Measurements from ENCODE around the gene IKZF1. TPM values are rescaled to one million over a fixed set of nuclear protein-coding genes. Genes with fewer than 3 reads are reported as not detected.

Gene IKZF1
- total RNA-seq, 1 donor from 2014 or later, result 44.9 TPM

DNA sequence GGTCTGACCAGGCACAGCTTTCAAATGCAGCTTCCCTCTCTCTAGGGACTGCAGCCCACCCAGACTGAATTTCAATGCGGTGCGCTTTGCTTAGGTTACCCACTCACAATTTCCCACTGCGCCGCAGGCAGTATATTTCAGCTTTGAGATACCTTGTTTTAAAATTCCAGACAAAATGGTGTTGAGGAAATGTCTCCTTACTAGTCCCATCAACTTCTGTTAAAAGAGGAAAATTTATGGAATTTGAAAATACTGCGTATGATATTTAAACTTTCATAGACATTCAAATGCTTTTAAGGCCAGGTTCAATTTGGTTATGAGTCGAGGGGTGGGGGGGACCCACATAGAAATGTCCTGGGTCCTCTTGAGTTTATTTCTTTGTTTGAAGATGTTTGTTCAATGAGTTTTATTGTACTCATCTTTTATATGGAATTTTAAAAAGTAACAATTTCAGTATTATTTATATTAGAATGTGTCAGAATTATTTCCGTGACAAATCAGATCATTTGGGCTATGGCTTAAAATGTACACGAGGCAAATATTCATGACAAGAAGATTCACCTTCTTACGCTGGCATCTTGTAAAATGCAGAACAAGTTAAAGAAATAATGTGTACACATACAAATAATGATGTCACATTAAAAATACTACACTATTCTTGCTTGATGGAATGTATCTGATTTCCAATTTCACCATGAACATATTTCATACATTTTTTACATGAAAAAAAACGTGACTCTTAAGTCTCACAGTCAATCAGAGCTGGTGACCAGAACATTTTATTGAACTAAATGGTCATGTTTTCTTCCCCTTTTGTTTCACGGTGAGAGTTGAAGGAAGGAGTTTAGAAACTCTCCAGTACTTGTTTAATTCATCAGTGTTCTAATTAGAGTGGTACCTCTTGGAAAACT is 1.3 kb downstream of the IKZF1 start:
- H3K27me3 ChIP-seq, result no peaks in the 10 kb centered on the region
- intact Hi-C loops (cut with DNase I), result no loop called here
- no peaks in the 10 kb centered on the region for H3K9me3 ChIP-seq
- DNase-seq (ENCODE audit: extremely low spot score in 2 of 2), result no peak
- no peaks in the 10 kb centered on the region for H3K4me1 ChIP-seq
- no peak for TF ChIP-seq CTCF (IDR thresholded peaks at IDR 0.05)
- no peak for TF ChIP-seq POLR2AphosphoS5 (IDR thresholded peaks at IDR 0.05; ENCODE audit: insufficient read depth in 1 of 2, low read depth in 1 of 2)
- no peak for TF ChIP-seq POLR2A (IDR thresholded peaks at IDR 0.05)
- H3K27ac ChIP-seq, result peak overlapping the region; percentile 30
- no peaks in the 10 kb centered on the region for H3K36me3 ChIP-seq
- peak overlapping the region; percentile 36 to 51 for H3K4me3 ChIP-seq

- TF ChIP-seq POLR2A (IDR thresholded peaks at IDR 0.05) (no peak), CTCF (IDR thresholded peaks at IDR 0.05) (no peak), POLR2AphosphoS5 (IDR thresholded peaks at IDR 0.05; ENCODE audit: insufficient read depth in 1 of 2, low read depth in 1 of 2) (no peak)
- no peak for DNase-seq (ENCODE audit: extremely low spot score in 2 of 2)
- H3K36me3 ChIP-seq, result no peaks in the 10 kb centered on the region
- peak overlapping the region in 1 of 2 donors; percentile 36 for H3K4me3 ChIP-seq
- intact Hi-C loops (cut with DNase I), result no loop called here
- H3K27me3 ChIP-seq, result no peaks in the 10 kb centered on the region
- H3K9me3 ChIP-seq, result no peaks in the 10 kb centered on the region
- no peaks in the 10 kb centered on the region for H3K4me1 ChIP-seq
- peak overlapping the region; percentile 30 for H3K27ac ChIP-seq
These were observed 2.2 kb downstream of the IKZF1 start for GRCh38 chr7:50306494-50307367.

DNA sequence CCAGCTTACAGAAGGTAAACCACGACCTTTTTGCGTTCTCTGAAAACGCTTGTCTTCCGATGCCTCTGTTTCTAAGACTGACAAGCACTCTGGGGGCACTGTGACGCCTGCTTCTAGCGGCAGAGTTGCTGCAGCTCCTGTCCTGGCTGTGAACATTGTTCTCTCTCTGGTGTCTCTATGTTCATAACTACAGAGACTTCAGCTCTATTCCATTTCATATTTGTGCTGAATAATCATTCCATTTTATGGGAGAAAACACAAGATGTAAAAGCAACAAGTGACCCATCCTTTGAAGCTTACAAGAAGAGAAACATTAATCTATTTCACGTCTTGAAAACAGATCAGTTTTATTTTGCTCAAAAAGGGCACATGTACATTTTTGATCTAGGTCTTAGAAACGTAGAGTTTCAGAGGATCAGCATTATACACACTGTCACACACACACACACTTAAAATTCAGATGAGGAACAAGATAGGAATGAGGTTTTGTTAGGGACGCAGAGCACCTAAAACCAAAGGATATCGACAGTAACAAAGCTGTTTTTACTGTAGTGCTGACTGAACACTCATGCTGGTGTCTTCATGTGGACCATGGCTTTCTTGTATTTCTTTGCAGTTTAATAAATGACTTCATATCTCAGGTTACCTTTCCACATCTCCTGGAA is 3.0 kb downstream of the IKZF1 start:
- Histone ChIP-seq H3K4me1 (no peaks in the 10 kb centered on the region), H3K27me3 (no peaks in the 10 kb centered on the region), H3K27ac (peak overlapping the region; percentile 30), H3K36me3 (no peaks in the 10 kb centered on the region), H3K9me3 (no peaks in the 10 kb centered on the region), H3K4me3 (peak overlapping the region in 1 of 2 donors; percentile 11)
- no peak for DNase-seq (ENCODE audit: extremely low spot score in 2 of 2)
- no peak for TF ChIP-seq CTCF (IDR thresholded peaks at IDR 0.05)
- TF ChIP-seq POLR2A (IDR thresholded peaks at IDR 0.05), result no peak
- TF ChIP-seq POLR2AphosphoS5 (IDR thresholded peaks at IDR 0.05; ENCODE audit: insufficient read depth in 1 of 2, low read depth in 1 of 2), result no peak
- intact Hi-C loops (cut with DNase I), result no loop called here

- peak overlapping the region; percentile 18 for H3K27ac ChIP-seq
- H3K4me1 ChIP-seq, result no peaks in the 10 kb centered on the region
- no peak for DNase-seq (ENCODE audit: extremely low spot score in 2 of 2)
These were observed 3.7 kb downstream of the IKZF1 start for GRCh38 chr7:50308203-50308531.

More at GRCh38 chr7:50308203-50308531, 3.7 kb downstream of the IKZF1 start:
- H3K36me3 ChIP-seq, result no peaks in the 10 kb centered on the region
- no peak for TF ChIP-seq CTCF (IDR thresholded peaks at IDR 0.05)
- no peak for TF ChIP-seq POLR2AphosphoS5 (IDR thresholded peaks at IDR 0.05; ENCODE audit: insufficient read depth in 1 of 2, low read depth in 1 of 2)
- no peak for TF ChIP-seq POLR2A (IDR thresholded peaks at IDR 0.05)
- no peaks in the 10 kb centered on the region for H3K27me3 ChIP-seq
- intact Hi-C loops (cut with DNase I), result no loop called here
- H3K4me3 ChIP-seq, result no peak overlapping the region
- H3K9me3 ChIP-seq, result no peaks in the 10 kb centered on the region
